H9 (cell line): ENCODE results near the gene TENM4. TPM values are rescaled to one million over a fixed set of nuclear protein-coding genes. Genes with fewer than 3 reads are reported as not detected.

Source experiments
- DNase-seq: peaks from one replicate; pipeline ENCODE4 v3.0.0-alpha.2; 2017
- H2AFZ ChIP-seq: one replicate; pipeline ENCODE4 v1.6.1; 2013; ENCODE audit warnings: mild to moderate bottlenecking, low read length, control low read depth, moderate library complexity
- H2AK5ac ChIP-seq: 2 replicates; pipeline ENCODE4 v1.6.1; 2013; ENCODE audit warnings: low read length, control low read depth, mixed read lengths; ENCODE audit not compliant: insufficient read length
- H2BK120ac ChIP-seq: one replicate; pipeline ENCODE4 v1.6.1; 2013; ENCODE audit warnings: low read depth, mild to moderate bottlenecking, low read length, control low read depth, inconsistent platforms; ENCODE audit not compliant: poor library complexity, severe bottlenecking
- H2BK12ac ChIP-seq: 2 replicates; pipeline ENCODE4 v1.6.1; 2013; ENCODE audit warnings: low read length, control low read depth, mixed read lengths, low read depth; ENCODE audit not compliant: insufficient read length
- H2BK15ac ChIP-seq: 2 replicates; pipeline ENCODE4 v1.6.1; 2013; ENCODE audit warnings: low read depth, low read length, control low read depth
- H2BK20ac ChIP-seq: one replicate; pipeline ENCODE4 v1.6.1; 2013; ENCODE audit warnings: low read depth, mild to moderate bottlenecking, low read length, control low read depth, inconsistent platforms; ENCODE audit not compliant: poor library complexity, severe bottlenecking
- H2BK5ac ChIP-seq: 2 replicates; pipeline ENCODE4 v1.6.1; 2013; ENCODE audit warnings: low read length, control low read depth, mixed read lengths; ENCODE audit not compliant: insufficient read length
- H3K14ac ChIP-seq: 2 replicates; pipeline ENCODE4 v1.6.1; 2013; ENCODE audit warnings: low read length, control low read depth; ENCODE audit not compliant: insufficient read depth
- H3K18ac ChIP-seq: 2 replicates; pipeline ENCODE4 v1.6.1; 2013; ENCODE audit warnings: low read depth, mild to moderate bottlenecking, mixed read lengths, low read length, control low read depth; ENCODE audit not compliant: insufficient read length
- H3K23ac ChIP-seq: 2 replicates; pipeline ENCODE4 v1.6.1; 2013; ENCODE audit warnings: low read length, control low read depth, mixed read lengths, low read depth; ENCODE audit not compliant: insufficient read length
- H3K23me2 ChIP-seq: 2 replicates; pipeline ENCODE4 v1.6.1; 2013; ENCODE audit warnings: low read depth, mild to moderate bottlenecking, mixed read lengths, low read length, control low read depth; ENCODE audit not compliant: insufficient read length, poor library complexity, severe bottlenecking
- H3K27ac ChIP-seq: 2 replicates; pipeline ENCODE4 v1.5.1; 2013; ENCODE audit warnings: low read length, control low read depth, mixed read lengths, low read depth; ENCODE audit not compliant: insufficient read length
- H3K27me3 ChIP-seq: 2 replicates; pipeline ENCODE4 v1.6.1; 2013; ENCODE audit warnings: low read length, control low read depth, inconsistent platforms; ENCODE audit not compliant: insufficient read depth
- H3K4ac ChIP-seq: 2 replicates; pipeline ENCODE4 v1.6.1; 2013; ENCODE audit warnings: low read depth, mild to moderate bottlenecking, control low read depth, inconsistent platforms, low read length, moderate library complexity
- H3K4me1 ChIP-seq: 2 replicates; pipeline ENCODE4 v1.6.1; 2013; ENCODE audit warnings: low read length, control low read depth, inconsistent platforms; ENCODE audit not compliant: insufficient read depth
- H3K4me2 ChIP-seq: 2 replicates; pipeline ENCODE4 v1.6.1; 2013; ENCODE audit warnings: low read length, control low read depth, mixed read lengths; ENCODE audit not compliant: insufficient read length, insufficient read depth
- H3K56ac ChIP-seq: 2 replicates; pipeline ENCODE4 v1.6.1; 2013; ENCODE audit warnings: low read depth, mild to moderate bottlenecking, mixed read lengths, low read length, control low read depth; ENCODE audit not compliant: insufficient read length
- H3K79me1 ChIP-seq: 2 replicates; pipeline ENCODE4 v1.6.1; 2013; ENCODE audit warnings: low read depth, mild to moderate bottlenecking, moderate library complexity, low read length, control low read depth, inconsistent platforms; ENCODE audit not compliant: insufficient read depth, poor library complexity, severe bottlenecking
- H3K79me2 ChIP-seq: 2 replicates; pipeline ENCODE4 v1.6.1; 2013; ENCODE audit warnings: low read length, control low read depth, inconsistent platforms; ENCODE audit not compliant: insufficient read depth
- H3K9ac ChIP-seq: 2 replicates; pipeline ENCODE4 v1.6.1; 2013; ENCODE audit warnings: low read length, control low read depth, mixed read lengths; ENCODE audit not compliant: insufficient read length; ENCODE audit errors: extremely low read depth
- H3K9me3 ChIP-seq: one replicate; pipeline ENCODE4 v1.6.1; 2013; ENCODE audit warnings: low read depth, low read length, inconsistent platforms; ENCODE audit not compliant: control insufficient read depth
- H3T11ph ChIP-seq: one replicate; pipeline ENCODE4 v1.6.1; 2013; ENCODE audit warnings: mild to moderate bottlenecking, low read length, control low read depth, inconsistent platforms
- H4K20me1 ChIP-seq: one replicate; pipeline ENCODE4 v1.6.1; 2013; ENCODE audit not compliant: control insufficient read depth, insufficient read length, insufficient read depth
- H4K5ac ChIP-seq: 2 replicates; pipeline ENCODE4 v1.6.1; 2013; ENCODE audit warnings: low read depth, mild to moderate bottlenecking, mixed read lengths, low read length, control low read depth; ENCODE audit not compliant: insufficient read length
- H4K8ac ChIP-seq: replicated peaks from 2 replicates; pipeline ENCODE4 v1.6.1; 2013; ENCODE audit warnings: low read length, control low read depth, mixed read lengths, low read depth; ENCODE audit not compliant: insufficient read length
- H4K91ac ChIP-seq: 2 replicates; pipeline ENCODE4 v1.6.1; 2013; ENCODE audit warnings: low read depth, mild to moderate bottlenecking, moderate library complexity, mixed read lengths, low read length, control low read depth; ENCODE audit not compliant: insufficient read length
- H3K27ac Mint-ChIP-seq, 3 experiments: 2 replicates in 2 of 3; 3 replicates in 1 of 3; pipeline ENCODE4 v1.8.0; 2020 to 2021; ENCODE audit warnings: mixed read lengths in 3 of 3, mild to moderate bottlenecking in 1 of 3, moderate library complexity in 1 of 3
- H3K27me3 Mint-ChIP-seq: 2 replicates; pipeline ENCODE4 v1.8.0; 2021; ENCODE audit warnings: low read depth, mild to moderate bottlenecking, moderate library complexity, mixed read lengths
- H3K36me3 Mint-ChIP-seq, 3 experiments: 2 replicates in 2 of 3; 3 replicates in 1 of 3; pipeline ENCODE4 v1.8.0; 2020 to 2021; ENCODE audit warnings: low read depth in 3 of 3, mixed read lengths in 3 of 3; ENCODE audit not compliant: insufficient read depth in 1 of 3
- H3K4me1 Mint-ChIP-seq, 2 experiments: 2 replicates each; pipeline ENCODE4 v1.8.0; 2020; ENCODE audit warnings: mixed read lengths in 2 of 2
- H3K4me3 Mint-ChIP-seq, 2 experiments: 2 replicates in 1 of 2; 3 replicates in 1 of 2; pipeline ENCODE4 v1.8.0; 2020 to 2021; ENCODE audit warnings: mild to moderate bottlenecking in 2 of 2, mixed read lengths in 2 of 2, moderate library complexity in 1 of 2
- H3K9me3 Mint-ChIP-seq, 2 experiments: 2 replicates in 1 of 2; 3 replicates in 1 of 2; pipeline ENCODE4 v1.8.0; 2020; ENCODE audit warnings: mild to moderate bottlenecking in 2 of 2, mixed read lengths in 2 of 2, moderate library complexity in 1 of 2
- WGBS: extraction: QIAGEN DNeasy Blood & Tissue Kit; methylation state at CpG from one replicate; pipeline ENCODE4 v1.1.7; 2013; ENCODE audit warnings: missing lambda C conversion rate, low lambda C conversion rate, mixed read lengths; ENCODE audit not compliant: insufficient read length; ENCODE audit errors: extremely low coverage; 5-methylcytosine and 5-hydroxymethylcytosine counted together
- total RNA-seq: library from RNA; stranded (reverse); gene quantifications from 2 replicates; pipeline ENCODE4 v1.2.1, GENCODE V29; 2021
- TF ChIP-seq, protein P1 (sequence below): fragments of 200-600 bp; sonication (generic); conservative IDR thresholded peaks from 3 replicates; pipeline ENCODE4 v1.8.0; 2021; ENCODE audit warnings: antibody characterized with exemption, mild to moderate bottlenecking

The TENM4 gene
- total RNA-seq, 1 experiment from 2014 or later: 4.6 TPM

DNA sequence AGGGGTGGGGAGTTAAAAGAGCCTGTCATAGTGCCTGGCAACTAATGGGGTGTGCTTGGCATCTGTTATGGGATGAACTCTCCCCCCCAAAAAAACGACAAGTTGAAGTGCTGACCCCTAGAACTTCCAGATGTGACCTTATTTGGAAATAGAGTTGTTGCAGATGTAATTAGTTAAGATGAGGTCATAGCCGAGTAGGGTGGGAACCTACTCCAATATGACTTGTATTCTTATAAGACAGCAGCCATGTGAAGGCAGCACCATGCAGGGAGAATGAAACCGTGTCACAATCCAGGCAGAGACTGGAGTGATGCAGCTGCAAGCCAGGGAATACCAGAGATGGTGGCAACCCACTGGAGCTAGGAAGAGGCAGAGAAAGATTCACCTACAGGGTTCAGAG lies 394.5 kb downstream of the TENM4 start:
- H3K27me3 Mint-ChIP-seq: no peaks in the 10 kb centered on the region
- Histone ChIP-seq H2AFZ (no peak overlapping the region), H3K23ac (no peak overlapping the region), H2BK12ac (no peak overlapping the region), H3K18ac (no peak overlapping the region), H4K20me1 (no peaks in the 10 kb centered on the region), H2BK15ac (no peak overlapping the region), H3K4me1 (no peaks in the 10 kb centered on the region), H3K79me2 (no peaks in the 10 kb centered on the region), H3K9ac (no peak overlapping the region), H3K9me3 (no peaks in the 10 kb centered on the region), H3K23me2 (no peaks in the 10 kb centered on the region), H2AK5ac (no peak overlapping the region), H3K56ac (no peak overlapping the region), H4K5ac (no peak overlapping the region), H3K4me2 (no peak overlapping the region), H3K4ac (no peak overlapping the region), H4K91ac (no peak overlapping the region), H2BK5ac (no peak overlapping the region), H3K27me3 (no peaks in the 10 kb centered on the region), H4K8ac (no peak overlapping the region), H2BK120ac (no peak overlapping the region), H3T11ph (no peak overlapping the region), H3K79me1 (no peaks in the 10 kb centered on the region), H2BK20ac (no peak overlapping the region), H3K14ac (no peak overlapping the region), H3K27ac (no peak overlapping the region)
- no CpG with 5 or more reads among the region's 3 CpGs for WGBS
- H3K27ac Mint-ChIP-seq: no peak overlapping the region
- no peak for DNase-seq
- H3K36me3 Mint-ChIP-seq: peaks cover 0 to 8% (median 0%) of the 10 kb centered on the region in 3 experiments; a peak in 1 of 7 replicates
- no peak overlapping the region for H3K4me3 Mint-ChIP-seq
- H3K4me1 Mint-ChIP-seq: peaks cover 15% of the 10 kb centered on the region in 2 experiments
- H3K9me3 Mint-ChIP-seq: 0 out of 5 replicates have a peak, but pooled peaks cover 0 to 3% of the 10 kb centered on the region in 2 experiments
- TF ChIP-seq, protein P1, sequence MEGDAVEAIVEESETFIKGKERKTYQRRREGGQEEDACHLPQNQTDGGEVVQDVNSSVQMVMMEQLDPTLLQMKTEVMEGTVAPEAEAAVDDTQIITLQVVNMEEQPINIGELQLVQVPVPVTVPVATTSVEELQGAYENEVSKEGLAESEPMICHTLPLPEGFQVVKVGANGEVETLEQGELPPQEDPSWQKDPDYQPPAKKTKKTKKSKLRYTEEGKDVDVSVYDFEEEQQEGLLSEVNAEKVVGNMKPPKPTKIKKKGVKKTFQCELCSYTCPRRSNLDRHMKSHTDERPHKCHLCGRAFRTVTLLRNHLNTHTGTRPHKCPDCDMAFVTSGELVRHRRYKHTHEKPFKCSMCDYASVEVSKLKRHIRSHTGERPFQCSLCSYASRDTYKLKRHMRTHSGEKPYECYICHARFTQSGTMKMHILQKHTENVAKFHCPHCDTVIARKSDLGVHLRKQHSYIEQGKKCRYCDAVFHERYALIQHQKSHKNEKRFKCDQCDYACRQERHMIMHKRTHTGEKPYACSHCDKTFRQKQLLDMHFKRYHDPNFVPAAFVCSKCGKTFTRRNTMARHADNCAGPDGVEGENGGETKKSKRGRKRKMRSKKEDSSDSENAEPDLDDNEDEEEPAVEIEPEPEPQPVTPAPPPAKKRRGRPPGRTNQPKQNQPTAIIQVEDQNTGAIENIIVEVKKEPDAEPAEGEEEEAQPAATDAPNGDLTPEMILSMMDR: no peak
